ENCODE measurements around the gene RND1.

Gene RND1

GRCh38 chr12:48810903-48811431, 54.7 kb downstream of the RND1 start:
- DNase-seq (ENCODE audit: low read depth in 2 of 2) = no peak

- DNase-seq (ENCODE audit: low read depth in 2 of 2) = no peak
Measured at GRCh38 chr12:48807981-48808380, 57.7 kb downstream of the RND1 start.

Data from stimulated activated CD8-positive, alpha-beta memory T cell treated with anti-CD3 and anti-CD28 coated beads, Interleukin-7, amount 100 ng/mL, for 1 hour (primary cell).